ENCODE measurements around the gene SHISAL1. TPM values are rescaled to one million over a fixed set of nuclear protein-coding genes. Genes with fewer than 3 reads are reported as not detected.

Gene SHISAL1
- total RNA-seq, 1 experiment from 2014 or later, result 2.9 TPM

- H4K20me1 ChIP-seq (ENCODE audit: control insufficient read depth, insufficient read depth, insufficient read length), result peaks cover 5% of the 10 kb centered on the region
- no peak overlapping the region for H3K4me2 ChIP-seq (ENCODE audit: insufficient read depth, insufficient read length, low read length)
- H3K56ac ChIP-seq (ENCODE audit: insufficient read length, low read depth, low read length), result no peak overlapping the region
- no peak for DNase-seq
- H4K8ac ChIP-seq (replicated peaks; ENCODE audit: insufficient read length, low read depth, low read length), result no peak overlapping the region
- H3K4ac ChIP-seq (ENCODE audit: low read depth, low read length), result no peak overlapping the region
- H3K23ac ChIP-seq (ENCODE audit: insufficient read length, low read depth, low read length), result no peak overlapping the region
- no peak overlapping the region for H4K5ac ChIP-seq (ENCODE audit: insufficient read length, low read depth, low read length)
- no peaks in the 10 kb centered on the region for H3K79me1 ChIP-seq (ENCODE audit: insufficient read depth, low read depth, low read length, poor library complexity, severe bottlenecking)
- no peaks in the 10 kb centered on the region for H3K4me1 ChIP-seq (ENCODE audit: insufficient read depth, low read length)
- H3K9me3 Mint-ChIP-seq, result no peaks in the 10 kb centered on the region
- peaks cover 0 to 13% of the 10 kb centered on the region in 2 experiments; a peak in 3 of 4 replicates for H3K4me1 Mint-ChIP-seq
- no peak overlapping the region for H3K14ac ChIP-seq (ENCODE audit: insufficient read depth, low read length)
- H3K4me3 Mint-ChIP-seq, result no peak overlapping the region; a peak in 1 of 5 replicates
- no peaks in the 10 kb centered on the region for H3K27me3 ChIP-seq (ENCODE audit: insufficient read depth, low read length)
- H3K23me2 ChIP-seq (ENCODE audit: insufficient read length, low read depth, low read length, poor library complexity, severe bottlenecking), result no peaks in the 10 kb centered on the region
- H2BK12ac ChIP-seq (ENCODE audit: insufficient read length, low read depth, low read length), result no peak overlapping the region
- WGBS (ENCODE audit: extremely low coverage, insufficient read length, low lambda C conversion rate), result no CpG with 5 or more reads among the region's 5 CpGs
- no peak overlapping the region for H2BK5ac ChIP-seq (ENCODE audit: insufficient read length, low read length)
- H3K18ac ChIP-seq (ENCODE audit: insufficient read length, low read depth, low read length), result no peak overlapping the region
- H3T11ph ChIP-seq (ENCODE audit: low read length), result no peak overlapping the region
- no peak overlapping the region for H4K91ac ChIP-seq (ENCODE audit: insufficient read length, low read depth, low read length)
- H3K27me3 Mint-ChIP-seq (ENCODE audit: low read depth), result peaks cover 9% of the 10 kb centered on the region
- H2AK5ac ChIP-seq (ENCODE audit: insufficient read length, low read length), result no peak overlapping the region
- H3K9ac ChIP-seq (ENCODE audit: extremely low read depth, insufficient read length, low read length), result no peak overlapping the region
- no peak for TF ChIP-seq CTCF (conservative IDR thresholded peaks at IDR 0.05)
- no peak overlapping the region for H2AFZ ChIP-seq (ENCODE audit: low read length)
- H2BK120ac ChIP-seq (ENCODE audit: low read depth, low read length, poor library complexity, severe bottlenecking), result no peak overlapping the region
- H3K9me3 ChIP-seq (ENCODE audit: control insufficient read depth, low read depth, low read length), result no peaks in the 10 kb centered on the region
- no peaks in the 10 kb centered on the region; a peak in 1 of 7 replicates for H3K36me3 Mint-ChIP-seq (ENCODE audit: insufficient read depth in 1 of 3, low read depth in 3 of 3)
- no peak overlapping the region for H3K27ac ChIP-seq (ENCODE audit: insufficient read length, low read depth, low read length)
- H3K79me2 ChIP-seq (ENCODE audit: insufficient read depth, low read length), result no peaks in the 10 kb centered on the region
- no peak overlapping the region for H2BK20ac ChIP-seq (ENCODE audit: low read depth, low read length, poor library complexity, severe bottlenecking)
- no peak overlapping the region for H3K27ac Mint-ChIP-seq
- H2BK15ac ChIP-seq (ENCODE audit: low read depth, low read length), result no peak overlapping the region
These were observed 112.9 kb downstream of the SHISAL1 start for GRCh38 chr22:44199866-44200265.
